Activated CD8-positive, alpha-beta memory T cell treated with anti-CD3 and anti-CD28 coated beads for 1 hour (primary cell): ENCODE results near the gene GPC6.

Experiments used
- DNase-seq, 2 donors: peaks; one replicate each; pipeline ENCODE4 v3.0.0-alpha.2; 2020; ENCODE audit warnings: low read depth in 1 of 2; ENCODE audit errors: extremely low read depth in 1 of 2

GPC6 gene

GRCh38 chr13:93878675-93879074 is 652.1 kb downstream of the GPC6 start:
- DNase-seq, result no peak

- DNase-seq, result no peak
These were observed 654.8 kb downstream of the GPC6 start for GRCh38 chr13:93881411-93881810.

- DNase-seq, result no peak
These were observed 655.6 kb downstream of the GPC6 start for GRCh38 chr13:93882086-93882651.

- DNase-seq, result no peak
These were observed 662.9 kb downstream of the GPC6 start for GRCh38 chr13:93889430-93889951.

GRCh38 chr13:93899981-93900380 is 673.4 kb downstream of the GPC6 start:
- no peak for DNase-seq

GRCh38 chr13:93900731-93901130 is 674.1 kb downstream of the GPC6 start:
- no peak for DNase-seq

- DNase-seq, result no peak
These were observed 677.3 kb downstream of the GPC6 start for GRCh38 chr13:93903909-93904308.

- DNase-seq, result no peak
These were observed 688.7 kb downstream of the GPC6 start for GRCh38 chr13:93915269-93915809.

- DNase-seq, result no peak
These were observed 695.7 kb downstream of the GPC6 start for GRCh38 chr13:93922063-93922855.

- no peak for DNase-seq
These were observed 699.4 kb downstream of the GPC6 start for GRCh38 chr13:93925990-93926389.

- DNase-seq, result no peak
These were observed 699.8 kb downstream of the GPC6 start for GRCh38 chr13:93926425-93926824.

GRCh38 chr13:93927431-93927830 is 700.8 kb downstream of the GPC6 start:
- DNase-seq, result no peak

GRCh38 chr13:93932901-93933300 is 706.3 kb downstream of the GPC6 start:
- DNase-seq, result no peak

GRCh38 chr13:93936901-93937300 is 710.3 kb downstream of the GPC6 start:
- no peak for DNase-seq

- DNase-seq, result no peak
These were observed 714.8 kb downstream of the GPC6 start for GRCh38 chr13:93941444-93941843.

GRCh38 chr13:93942016-93942415 is 715.4 kb downstream of the GPC6 start:
- DNase-seq, result no peak

GRCh38 chr13:93945621-93946020 is 719.0 kb downstream of the GPC6 start:
- DNase-seq, result no peak

GRCh38 chr13:93946994-93947393 is 720.4 kb downstream of the GPC6 start:
- DNase-seq, result no peak

GRCh38 chr13:93947651-93948050 is 721.0 kb downstream of the GPC6 start:
- no peak for DNase-seq

GRCh38 chr13:93948162-93948922 is 721.7 kb downstream of the GPC6 start:
- DNase-seq, result no peak

GRCh38 chr13:93951108-93951507 is 724.5 kb downstream of the GPC6 start:
- DNase-seq, result no peak
